GM12872 (cell line): ENCODE data around the gene CYLD.

Experiments
- CTCF ChIP-seq: IDR thresholded peaks from 3 replicates; pipeline ENCODE4 v1.5.1; 2011; ENCODE audit warnings: low read depth, mild to moderate bottlenecking, low read length, moderate library complexity; ENCODE audit not compliant: insufficient read depth

Gene CYLD

GRCh38 chr16:50743581-50744225 lies 1.8 kb downstream of the CYLD start:
- TF ChIP-seq CTCF, result no peak

GRCh38 chr16:50744881-50745280 lies 3.0 kb downstream of the CYLD start:
- TF ChIP-seq CTCF, result no peak

- TF ChIP-seq CTCF, result no peak
Observed at GRCh38 chr16:50745940-50746339, 4.1 kb downstream of the CYLD start.

GRCh38 chr16:50747207-50747956 lies 5.5 kb downstream of the CYLD start:
- peak; percentile 46; the same call in 1 of the 3 replicates for TF ChIP-seq CTCF

- TF ChIP-seq CTCF, result no peak
Observed at GRCh38 chr16:50751528-50751927, 9.6 kb downstream of the CYLD start.

GRCh38 chr16:50752471-50753235 lies 10.8 kb downstream of the CYLD start:
- TF ChIP-seq CTCF, result no peak

- no peak for TF ChIP-seq CTCF
Observed at GRCh38 chr16:50756473-50756872, 14.6 kb downstream of the CYLD start.
